IgD-negative memory B cell (primary cell): ENCODE results near the gene ZNF496. TPM values are rescaled to one million over a fixed set of nuclear protein-coding genes. Genes with fewer than 3 reads are reported as not detected.
"Not testable (repeated sequence)": the region's sequence is repeated elsewhere in the genome, so short reads cannot be mapped to it uniquely, and the experiment has no call there.

Source experiments
- H3K27ac Mint-ChIP-seq, 3 donors: one replicate each; pipeline ENCODE4 v1.8.0; 2020 to 2022; ENCODE audit warnings: mild to moderate bottlenecking in 3 of 3, mixed read lengths in 3 of 3, moderate library complexity in 1 of 3
- H3K27me3 Mint-ChIP-seq: one replicate; pipeline ENCODE4 v1.8.0; 2021; ENCODE audit warnings: mixed read lengths
- H3K36me3 Mint-ChIP-seq: one replicate; pipeline ENCODE4 v1.8.0; 2020; ENCODE audit warnings: mild to moderate bottlenecking, mixed read lengths
- H3K4me1 Mint-ChIP-seq, 3 donors: one replicate each; pipeline ENCODE4 v1.8.0; 2020 to 2022; ENCODE audit warnings: mixed read lengths in 3 of 3, mild to moderate bottlenecking in 1 of 3
- H3K4me3 Mint-ChIP-seq, 4 donors: one replicate each; pipeline ENCODE4 v1.8.0; 2020 to 2022; ENCODE audit warnings: mild to moderate bottlenecking in 4 of 4, mixed read lengths in 4 of 4, moderate library complexity in 3 of 4
- H3K9me3 Mint-ChIP-seq, 3 donors: one replicate each; pipeline ENCODE4 v1.8.0; 2020 to 2021; ENCODE audit warnings: mixed read lengths in 3 of 3, mild to moderate bottlenecking in 1 of 3
- polyA plus RNA-seq: library from polyadenylated mRNA; unstranded; fragments of 300-500 nt; fragmentation: Illumina TruSeq; gene quantifications from one replicate; pipeline ENCODE4 v1.2.3, GENCODE V29; 2021

The ZNF496 gene
- polyA plus RNA-seq, 1 donor from 2014 or later, result 7.9 TPM

GRCh38 chr1:247296599-247297180, 35.0 kb downstream of the ZNF496 start:
- H3K27ac Mint-ChIP-seq, result no peak overlapping the region
- no peaks in the 10 kb centered on the region for H3K4me1 Mint-ChIP-seq
- H3K36me3 Mint-ChIP-seq, result peaks cover 7% of the 10 kb centered on the region
- no peaks in the 10 kb centered on the region for H3K9me3 Mint-ChIP-seq
- no peaks in the 10 kb centered on the region for H3K27me3 Mint-ChIP-seq
- H3K4me3 Mint-ChIP-seq, result no peak overlapping the region

GRCh38 chr1:247295746-247296145, 35.9 kb downstream of the ZNF496 start:
- Mint-ChIP-seq H3K9me3 (no peaks in the 10 kb centered on the region), H3K27me3 (no peaks in the 10 kb centered on the region), H3K27ac (no peak overlapping the region), H3K4me3 (no peak overlapping the region), H3K4me1 (no peaks in the 10 kb centered on the region), H3K36me3 (peaks cover 5% of the 10 kb centered on the region)

GRCh38 chr1:247295274-247295684, 36.4 kb downstream of the ZNF496 start:
- Mint-ChIP-seq H3K27ac (no peak overlapping the region), H3K36me3 (peaks cover 5% of the 10 kb centered on the region), H3K4me1 (no peaks in the 10 kb centered on the region), H3K9me3 (no peaks in the 10 kb centered on the region), H3K27me3 (no peaks in the 10 kb centered on the region), H3K4me3 (no peak overlapping the region)

GRCh38 chr1:247294282-247294681, 37.4 kb downstream of the ZNF496 start:
- no peaks in the 10 kb centered on the region for H3K4me1 Mint-ChIP-seq
- no peaks in the 10 kb centered on the region for H3K27me3 Mint-ChIP-seq
- no peaks in the 10 kb centered on the region for H3K9me3 Mint-ChIP-seq
- no peak overlapping the region for H3K4me3 Mint-ChIP-seq
- peaks cover 5% of the 10 kb centered on the region for H3K36me3 Mint-ChIP-seq
- H3K27ac Mint-ChIP-seq, result no peak overlapping the region

- H3K36me3 Mint-ChIP-seq, result peaks cover 5% of the 10 kb centered on the region
- H3K4me1 Mint-ChIP-seq, result no peaks in the 10 kb centered on the region
- H3K4me3 Mint-ChIP-seq, result no peak overlapping the region
- H3K27ac Mint-ChIP-seq, result no peak overlapping the region
- H3K27me3 Mint-ChIP-seq, result no peaks in the 10 kb centered on the region
- H3K9me3 Mint-ChIP-seq, result peaks cover 0 to 5% (median 2%) of the 10 kb centered on the region in 3 donors
Observed at GRCh38 chr1:247293047-247293446, 38.6 kb downstream of the ZNF496 start.

GRCh38 chr1:247291833-247292561, 39.7 kb downstream of the ZNF496 start:
- Mint-ChIP-seq H3K4me1 (no peaks in the 10 kb centered on the region), H3K36me3 (peaks cover 6% of the 10 kb centered on the region), H3K27me3 (no peaks in the 10 kb centered on the region), H3K9me3 (peaks cover 2 to 6% (median 5%) of the 10 kb centered on the region in 3 donors), H3K4me3 (no peak overlapping the region), H3K27ac (no peak overlapping the region)

- Mint-ChIP-seq H3K36me3 (peaks cover 6% of the 10 kb centered on the region), H3K4me3 (no peak overlapping the region), H3K27ac (no peak overlapping the region), H3K4me1 (no peaks in the 10 kb centered on the region), H3K27me3 (no peaks in the 10 kb centered on the region), H3K9me3 (peaks cover 2 to 6% (median 5%) of the 10 kb centered on the region in 3 donors)
Observed at GRCh38 chr1:247291161-247291560, 40.5 kb downstream of the ZNF496 start.

GRCh38 chr1:247290576-247290975, 41.1 kb downstream of the ZNF496 start:
- Mint-ChIP-seq H3K4me3 (no peak overlapping the region), H3K27me3 (no peaks in the 10 kb centered on the region), H3K4me1 (no peaks in the 10 kb centered on the region), H3K36me3 (peaks cover 8% of the 10 kb centered on the region), H3K9me3 (peaks cover 4 to 10% (median 7%) of the 10 kb centered on the region in 3 donors), H3K27ac (no peak overlapping the region)

GRCh38 chr1:247289274-247289892, 42.3 kb downstream of the ZNF496 start:
- H3K4me1 Mint-ChIP-seq, H3K27ac Mint-ChIP-seq, H3K36me3 Mint-ChIP-seq, H3K27me3 Mint-ChIP-seq: not testable (repeated sequence)
- Mint-ChIP-seq H3K4me3 (peak overlapping the region in 1 of 4 donors; percentile 37), H3K9me3 (peaks cover 4 to 10% (median 7%) of the 10 kb centered on the region in 3 donors)

GRCh38 chr1:247288341-247288740, 43.3 kb downstream of the ZNF496 start:
- Mint-ChIP-seq H3K4me3 (no peak overlapping the region), H3K4me1 (no peaks in the 10 kb centered on the region), H3K27me3 (no peaks in the 10 kb centered on the region), H3K27ac (no peak overlapping the region), H3K36me3 (peaks cover 6% of the 10 kb centered on the region), H3K9me3 (peaks cover 4 to 10% (median 7%) of the 10 kb centered on the region in 3 donors)

- no peak overlapping the region for H3K4me3 Mint-ChIP-seq
- H3K4me1 Mint-ChIP-seq, result no peaks in the 10 kb centered on the region
- peaks cover 6% of the 10 kb centered on the region for H3K36me3 Mint-ChIP-seq
- no peak overlapping the region for H3K27ac Mint-ChIP-seq
- H3K9me3 Mint-ChIP-seq, result peaks cover 4 to 10% (median 7%) of the 10 kb centered on the region in 3 donors
- H3K27me3 Mint-ChIP-seq, result no peaks in the 10 kb centered on the region
Observed at GRCh38 chr1:247287460-247287859, 44.2 kb downstream of the ZNF496 start.

GRCh38 chr1:247286134-247286670, 45.5 kb downstream of the ZNF496 start:
- Mint-ChIP-seq H3K27ac (no peak overlapping the region), H3K4me1 (no peaks in the 10 kb centered on the region), H3K9me3 (peaks cover 4 to 10% (median 9%) of the 10 kb centered on the region in 3 donors), H3K36me3 (peaks cover 3% of the 10 kb centered on the region), H3K4me3 (peak overlapping the region in 1 of 4 donors; percentile 50), H3K27me3 (no peaks in the 10 kb centered on the region)

- Mint-ChIP-seq H3K27me3 (no peaks in the 10 kb centered on the region), H3K4me3 (no peak overlapping the region), H3K27ac (no peak overlapping the region), H3K9me3 (peaks cover 2 to 6% (median 6%) of the 10 kb centered on the region in 3 donors), H3K36me3 (peaks cover 2% of the 10 kb centered on the region), H3K4me1 (peaks cover 0 to 1% (median 0%) of the 10 kb centered on the region in 3 donors)
Observed at GRCh38 chr1:247281001-247281574, 50.6 kb downstream of the ZNF496 start.

- Mint-ChIP-seq H3K27ac (no peak overlapping the region), H3K9me3 (peaks cover 2 to 5% (median 4%) of the 10 kb centered on the region in 3 donors), H3K36me3 (no peaks in the 10 kb centered on the region)
Observed at GRCh38 chr1:247277191-247277590, 54.5 kb downstream of the ZNF496 start.

More at GRCh38 chr1:247277191-247277590, 54.5 kb downstream of the ZNF496 start:
- Mint-ChIP-seq H3K4me3 (no peak overlapping the region), H3K4me1 (peaks cover 0 to 4% (median 0%) of the 10 kb centered on the region in 3 donors), H3K27me3 (no peaks in the 10 kb centered on the region)
